Ishikawa (cell line): ENCODE results near the gene COL4A2.

Source experiments
- CEBPB ChIP-seq: IDR thresholded peaks from 2 replicates; pipeline ENCODE4 v1.6.1; 2012
- CREB1 ChIP-seq: IDR thresholded peaks from 2 replicates; pipeline ENCODE4 v1.6.1; 2012; ENCODE audit warnings: low read depth
- EGR1 ChIP-seq: IDR thresholded peaks from 2 replicates; pipeline ENCODE4 v1.6.1; 2012
- EP300 ChIP-seq: IDR thresholded peaks from 2 replicates; pipeline ENCODE4 v1.6.1; 2012; ENCODE audit warnings: borderline replicate concordance
- FOXM1 ChIP-seq: IDR thresholded peaks from 2 replicates; pipeline ENCODE4 v1.6.1; 2012; ENCODE audit warnings: low read depth, borderline replicate concordance
- NFIC ChIP-seq: IDR thresholded peaks from 2 replicates; pipeline ENCODE4 v1.6.1; 2012
- RAD21 ChIP-seq: IDR thresholded peaks from 2 replicates; pipeline ENCODE4 v1.6.1; 2012; ENCODE audit warnings: low read depth
- REST ChIP-seq: IDR thresholded peaks from 2 replicates; pipeline ENCODE4 v1.6.1; 2012; ENCODE audit warnings: low read depth, mild to moderate bottlenecking
- TAF1 ChIP-seq: IDR thresholded peaks from 2 replicates; pipeline ENCODE4 v1.6.1; 2012; ENCODE audit warnings: low read depth, mild to moderate bottlenecking
- TCF12 ChIP-seq: IDR thresholded peaks from 2 replicates; pipeline ENCODE4 v1.6.1; 2012; ENCODE audit warnings: low read depth
- TEAD4 ChIP-seq: IDR thresholded peaks from 2 replicates; pipeline ENCODE4 v1.6.1; 2012
- YY1 ChIP-seq: IDR thresholded peaks from 2 replicates; pipeline ENCODE4 v1.6.1; 2012; ENCODE audit warnings: low read depth
- ZBTB7A ChIP-seq: IDR thresholded peaks from 2 replicates; pipeline ENCODE4 v1.6.1; 2012; ENCODE audit warnings: low read depth
- TF ChIP-seq, protein P1 (sequence below): IDR thresholded peaks from 2 replicates; pipeline ENCODE4 v1.6.1; 2012
- TF ChIP-seq, protein P2 (sequence below): IDR thresholded peaks from 2 replicates; pipeline ENCODE4 v1.6.1; 2012

COL4A2 gene

GRCh38 chr13:110450941-110451730, 144.1 kb downstream of the COL4A2 start:
- no peak for TF ChIP-seq FOXM1
- TF ChIP-seq REST: no peak
- TF ChIP-seq TAF1: no peak
- TF ChIP-seq ZBTB7A: no peak
- TF ChIP-seq EGR1: no peak
- TF ChIP-seq, protein P1, sequence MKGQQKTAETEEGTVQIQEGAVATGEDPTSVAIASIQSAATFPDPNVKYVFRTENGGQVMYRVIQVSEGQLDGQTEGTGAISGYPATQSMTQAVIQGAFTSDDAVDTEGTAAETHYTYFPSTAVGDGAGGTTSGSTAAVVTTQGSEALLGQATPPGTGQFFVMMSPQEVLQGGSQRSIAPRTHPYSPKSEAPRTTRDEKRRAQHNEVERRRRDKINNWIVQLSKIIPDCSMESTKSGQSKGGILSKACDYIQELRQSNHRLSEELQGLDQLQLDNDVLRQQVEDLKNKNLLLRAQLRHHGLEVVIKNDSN: no peak
- TF ChIP-seq RAD21: no peak
- TF ChIP-seq, protein P2, sequence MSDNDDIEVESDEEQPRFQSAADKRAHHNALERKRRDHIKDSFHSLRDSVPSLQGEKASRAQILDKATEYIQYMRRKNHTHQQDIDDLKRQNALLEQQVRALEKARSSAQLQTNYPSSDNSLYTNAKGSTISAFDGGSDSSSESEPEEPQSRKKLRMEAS: no peak
- TF ChIP-seq TEAD4: no peak
- TF ChIP-seq YY1: no peak
- no peak for TF ChIP-seq TCF12

- TF ChIP-seq RAD21 (no peak), TEAD4 (no peak), YY1 (no peak), NFIC (no peak), REST (no peak), TAF1 (no peak), ZBTB7A (no peak), TCF12 (no peak), EGR1 (no peak), CREB1 (no peak), FOXM1 (no peak)
- TF ChIP-seq, protein P2: no peak
- TF ChIP-seq, protein P1: no peak
These were observed 146.7 kb downstream of the COL4A2 start for GRCh38 chr13:110453797-110454196.

DNA sequence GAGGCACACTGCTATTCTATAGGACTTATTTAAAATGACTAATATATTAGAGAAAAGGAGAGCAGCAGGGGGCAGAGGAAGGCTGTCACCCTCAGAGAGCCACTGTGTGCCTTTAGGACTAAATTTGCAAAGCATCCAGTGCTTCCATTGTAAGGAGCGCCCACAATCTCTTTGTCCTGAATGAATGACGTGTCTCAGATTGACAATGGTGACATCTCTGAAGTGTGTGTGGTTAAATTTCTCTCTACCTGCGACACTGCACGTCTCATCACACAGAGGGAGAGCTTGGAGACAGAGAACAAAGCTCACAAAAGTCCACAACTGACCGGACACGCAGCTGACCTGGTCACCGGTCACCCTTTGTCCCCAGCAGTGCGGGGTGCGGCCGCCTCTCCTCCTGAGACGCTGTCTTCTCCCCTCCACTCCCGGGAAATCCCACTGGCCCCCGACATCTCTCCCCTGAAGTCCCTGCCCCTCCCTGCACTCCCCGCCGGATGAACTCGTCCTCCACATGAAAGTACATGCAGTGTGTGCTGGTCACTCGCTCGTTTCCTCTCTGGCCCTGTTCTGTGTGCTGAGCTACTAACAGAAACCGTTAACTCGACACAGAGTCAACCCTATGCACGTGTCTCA, 147.3 kb downstream of the COL4A2 start:
- TF ChIP-seq RAD21 (no peak), EGR1 (no peak), ZBTB7A (no peak), TAF1 (no peak)

DNA sequence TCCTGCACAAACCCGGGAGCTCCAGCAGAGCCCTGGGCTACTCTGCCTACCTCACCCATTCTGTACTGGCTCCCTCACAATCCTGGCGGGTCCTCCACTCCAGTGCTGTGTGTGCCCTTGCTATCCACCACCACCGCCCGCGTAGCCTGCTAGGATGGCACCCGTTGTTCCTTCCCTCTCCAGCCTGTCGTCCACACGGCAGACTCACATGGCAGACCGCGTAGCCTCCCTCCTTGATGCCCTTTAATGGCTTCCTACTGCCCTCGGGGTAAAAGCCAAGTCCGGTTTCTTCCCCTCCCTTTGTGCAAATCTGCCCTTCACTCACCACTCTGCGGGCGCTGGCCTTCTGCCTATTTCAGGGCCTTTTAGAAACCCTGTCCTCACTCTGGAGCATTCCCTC, 147.9 kb downstream of the COL4A2 start:
- TF ChIP-seq TCF12: no peak
- no peak for TF ChIP-seq CEBPB
- no peak for TF ChIP-seq EGR1
- no peak for TF ChIP-seq NFIC
- TF ChIP-seq REST: no peak
- no peak for TF ChIP-seq RAD21
- TF ChIP-seq, protein P2: no peak
- TF ChIP-seq, protein P1: no peak
- no peak for TF ChIP-seq TAF1
- TF ChIP-seq EP300: no peak
- no peak for TF ChIP-seq TEAD4
- no peak for TF ChIP-seq YY1
- no peak for TF ChIP-seq FOXM1
- no peak for TF ChIP-seq ZBTB7A
- no peak for TF ChIP-seq CREB1
